ENCODE data around the gene CTDSP2. TPM values are rescaled to one million over a fixed set of nuclear protein-coding genes. Genes with fewer than 3 reads are reported as not detected.

The CTDSP2 gene
- total and polyA plus RNA-seq, 10 of the 15 experiments (the other 5 are each of a cell fraction or from before 2014, with no cell fraction given): 17.3 to 98.2 (median 54.1) TPM

GRCh38 chr12:57836442-57837375 is 9.8 kb downstream of the CTDSP2 start:
- no peak overlapping the region for H2AFZ ChIP-seq (ENCODE audit: control insufficient read depth, low read depth, low read length)
- no peaks in the 10 kb centered on the region for H3K9me3 ChIP-seq (replicated peaks; ENCODE audit: control insufficient read depth, insufficient read depth, low read length)
- peak overlapping the region; percentile 51 for H3K4me2 ChIP-seq (ENCODE audit: control insufficient read depth, insufficient read depth)
- in situ Hi-C loops (cut with MboI): no loop called here
- intact Hi-C loops (cut with micrococcal nuclease; ENCODE audit: unreplicated experiment): no loop called here
- BruUV-seq (replicated peaks): no TSS peak
- DNase-seq (ENCODE audit: low read depth, low spot score) (no peak), ATAC-seq (peak; percentile 63), FAIRE-seq (peak; percentile 23)
- POLR2A ChIA-PET: interaction anchor here (0.7 to 8.1 kb wide), 6 partner anchors 9 to 105 kb away, joined by 3 to 112 read pairs (median 4); partner anchors contain the start of genes ATP23, CTDSP2, EEF1AKMT3 and METTL1
- peaks cover 91% of the 10 kb centered on the region for H3K4me1 ChIP-seq (ENCODE audit: control insufficient read depth, insufficient read depth, low read length)
- RAD21 ChIA-PET (ENCODE audit: unreplicated experiment): interaction anchor here (0.9 to 8.5 kb wide), 6 partner anchors 9 to 105 kb away, joined by 3 to 273 read pairs (median 5); partner anchors contain the start of genes ATP23 and CTDSP2
- H3K27me3 ChIP-seq (replicated peaks in 1 of 2; ENCODE audit: control insufficient read depth in 2 of 2, insufficient read depth in 2 of 2, low read length in 1 of 2): no peaks in the 10 kb centered on the region
- peak overlapping the region; percentile 75 for H3K27ac ChIP-seq (ENCODE audit: control insufficient read depth, insufficient read depth)
- WGBS (ENCODE audit: insufficient coverage, insufficient replicate concordance, low lambda C conversion rate, missing lambda C conversion rate): 8% methylated on average over 13 of the region's 13 CpGs
- CTCF ChIA-PET: interaction anchor here (1.5 to 8.4 kb wide), 6 partner anchors 9 to 80 kb away, joined by 3 to 226 read pairs (median 15); partner anchors contain the start of gene CTDSP2
- peak overlapping the region; percentile 46 for H3K4me3 ChIP-seq
- SMC1A ChIA-PET (ENCODE audit: uncharacterized antibody, unreplicated experiment): interaction anchor here (0.6 to 17.6 kb wide), 14 partner anchors 9 to 92 kb away, joined by 3 to 416 read pairs (median 4); partner anchors contain the start of gene TSFM
- peak overlapping the region; percentile 52 for H3K9ac ChIP-seq (ENCODE audit: control insufficient read depth, insufficient read depth, low read length)
- no peaks in the 10 kb centered on the region for H3K36me3 ChIP-seq (ENCODE audit: control insufficient read depth in 2 of 2, insufficient read depth in 2 of 2, low read length in 1 of 2)
- peaks cover 2% of the 10 kb centered on the region for H4K20me1 ChIP-seq (ENCODE audit: control insufficient read depth, insufficient read depth)
- H3K79me2 ChIP-seq (ENCODE audit: control insufficient read depth, insufficient read depth, low read length): peaks cover 85% of the 10 kb centered on the region
- TF ChIP-seq MEF2B (IDR thresholded peaks at IDR 0.05; ENCODE audit: partially characterized antibody, poor library complexity, severe bottlenecking) (no peak), JUND (IDR thresholded peaks at IDR 0.05; ENCODE audit: low read depth, low read length) (no peak), GABPA (IDR thresholded peaks at IDR 0.05; ENCODE audit: low read depth) (peak; percentile 44; the same call in 1 of the 2 replicates), JUNB (IDR thresholded peaks at IDR 0.05) (no peak), NFYA (IDR thresholded peaks at IDR 0.05; ENCODE audit: borderline replicate concordance, low read depth, low read length) (no peak), CREM (IDR thresholded peaks at IDR 0.05; ENCODE audit: low read depth) (peak; percentile 33; the same call in 1 of the 2 replicates), SREBF2 (IDR thresholded peaks at IDR 0.05; ENCODE audit: low read length) (no peak), ASH2L (IDR thresholded peaks at IDR 0.05; ENCODE audit: borderline replicate concordance, low read depth) (peak; percentile 81; the same call in 1 of the 2 replicates), BRCA1 (IDR thresholded peaks at IDR 0.05; ENCODE audit: low read depth, low read length) (no peak), MYC (IDR thresholded peaks at IDR 0.05; ENCODE audit: insufficient read depth, insufficient read length, insufficient replicate concordance, low read length, severe bottlenecking) (no peak), HDGF (IDR thresholded peaks at IDR 0.05) (peak; percentile 64; the same call in 1 of the 2 replicates), ZSCAN29 (IDR thresholded peaks at IDR 0.05) (no peak), SP1 (IDR thresholded peaks at IDR 0.05; ENCODE audit: low read depth, low read length) (peak; percentile 30), STAT3 (IDR thresholded peaks at IDR 0.05; ENCODE audit: low read depth, low read length) (0 out of 2 replicates have a peak, but pooled peaks have one; percentile 76), DPF2 (IDR thresholded peaks at IDR 0.05) (no peak), IRF4 (IDR thresholded peaks at IDR 0.05; ENCODE audit: low read depth, low read length) (no peak), EGR1 (IDR thresholded peaks at IDR 0.05; ENCODE audit: borderline replicate concordance in 1 of 2, low read depth in 2 of 2, low read length in 2 of 2) (no peak), POLR2A (IDR thresholded peaks at IDR 0.05; ENCODE audit: low read depth, low read length) (peak; percentile 45; the same call in 1 of the 2 replicates), ETV6 (conservative IDR thresholded peaks at IDR 0.05 in 1 of 2, IDR thresholded peaks at IDR 0.05 in 1 of 2; ENCODE audit: borderline replicate concordance in 1 of 2, low read depth in 1 of 2) (peak in 1 of 2 experiments; percentile 71; a peak in 1 of 4 replicates)
- TF ChIP-seq, protein P1, sequence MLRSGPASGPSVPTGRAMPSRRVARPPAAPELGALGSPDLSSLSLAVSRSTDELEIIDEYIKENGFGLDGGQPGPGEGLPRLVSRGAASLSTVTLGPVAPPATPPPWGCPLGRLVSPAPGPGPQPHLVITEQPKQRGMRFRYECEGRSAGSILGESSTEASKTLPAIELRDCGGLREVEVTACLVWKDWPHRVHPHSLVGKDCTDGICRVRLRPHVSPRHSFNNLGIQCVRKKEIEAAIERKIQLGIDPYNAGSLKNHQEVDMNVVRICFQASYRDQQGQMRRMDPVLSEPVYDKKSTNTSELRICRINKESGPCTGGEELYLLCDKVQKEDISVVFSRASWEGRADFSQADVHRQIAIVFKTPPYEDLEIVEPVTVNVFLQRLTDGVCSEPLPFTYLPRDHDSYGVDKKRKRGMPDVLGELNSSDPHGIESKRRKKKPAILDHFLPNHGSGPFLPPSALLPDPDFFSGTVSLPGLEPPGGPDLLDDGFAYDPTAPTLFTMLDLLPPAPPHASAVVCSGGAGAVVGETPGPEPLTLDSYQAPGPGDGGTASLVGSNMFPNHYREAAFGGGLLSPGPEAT (IDR thresholded peaks at IDR 0.05; ENCODE audit: low read depth): peak; percentile 30; the same call in 1 of the 2 replicates
- TF ChIP-seq, protein P2, sequence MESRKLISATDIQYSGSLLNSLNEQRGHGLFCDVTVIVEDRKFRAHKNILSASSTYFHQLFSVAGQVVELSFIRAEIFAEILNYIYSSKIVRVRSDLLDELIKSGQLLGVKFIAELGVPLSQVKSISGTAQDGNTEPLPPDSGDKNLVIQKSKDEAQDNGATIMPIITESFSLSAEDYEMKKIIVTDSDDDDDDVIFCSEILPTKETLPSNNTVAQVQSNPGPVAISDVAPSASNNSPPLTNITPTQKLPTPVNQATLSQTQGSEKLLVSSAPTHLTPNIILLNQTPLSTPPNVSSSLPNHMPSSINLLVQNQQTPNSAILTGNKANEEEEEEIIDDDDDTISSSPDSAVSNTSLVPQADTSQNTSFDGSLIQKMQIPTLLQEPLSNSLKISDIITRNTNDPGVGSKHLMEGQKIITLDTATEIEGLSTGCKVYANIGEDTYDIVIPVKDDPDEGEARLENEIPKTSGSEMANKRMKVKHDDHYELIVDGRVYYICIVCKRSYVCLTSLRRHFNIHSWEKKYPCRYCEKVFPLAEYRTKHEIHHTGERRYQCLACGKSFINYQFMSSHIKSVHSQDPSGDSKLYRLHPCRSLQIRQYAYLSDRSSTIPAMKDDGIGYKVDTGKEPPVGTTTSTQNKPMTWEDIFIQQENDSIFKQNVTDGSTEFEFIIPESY (IDR thresholded peaks at IDR 0.05): no peak
